HCT116 (cell line): ENCODE data around the gene TCERG1L. TPM values are rescaled to one million over a fixed set of nuclear protein-coding genes. Genes with fewer than 3 reads are reported as not detected.

ENCODE experiments used
- ATAC-seq: fragments of 200-7000 bp; cut with Tn5 transposase; 2 replicates; pipeline ENCODE4 v1.9.1; 2020; ENCODE audit warnings: mild to moderate bottlenecking, moderate library complexity
- BruUV-seq: library from RNA; stranded (reverse); fragments of 400-500 nt; replicated peaks from 2 replicates; lab custom pipeline; 2021; lab: Mats Ljungman, UMichigan
- CTCF ChIA-PET: fragments of 300-600 bp; sonication (Branson Sonifier 250); formaldehyde crosslinking; loops from one replicate; lab custom pipeline; 2021; ENCODE audit warnings: antibody characterized with exemption; lab: Charles Lee
- POLR2A ChIA-PET: fragments of 300-600, 350-600 bp; sonication (Branson Sonifier 250); formaldehyde crosslinking; loops from one replicate; lab custom pipeline; 2021; ENCODE audit warnings: antibody characterized with exemption; lab: Charles Lee
- RAD21 ChIA-PET, 2 experiments: fragments of 300-600 bp; sonication (Branson Sonifier 250); formaldehyde crosslinking; loops; one replicate each; lab custom pipeline; 2023; ENCODE audit warnings: low total read pairs in 2 of 2; ENCODE audit not compliant: uncharacterized antibody in 2 of 2, unreplicated experiment in 2 of 2, low non-redundant PET in 1 of 2; lab: Charles Lee
- DNase-seq: peaks from one replicate; pipeline ENCODE4 v3.0.0-alpha.2; 2010; ENCODE audit warnings: low read depth, low spot score
- H2AFZ ChIP-seq: fragments of 200-600 bp; shearing (Covaris generic), sonication (generic); 2 replicates; pipeline ENCODE4 v1.6.1; 2017; ENCODE audit warnings: low read depth, mixed run types, mixed read lengths, antibody characterized with exemption, low read length; ENCODE audit not compliant: poor library complexity, severe bottlenecking
- H3K27ac ChIP-seq: 2 replicates; pipeline ENCODE4 v1.5.1; 2012; ENCODE audit warnings: low read depth, low read length
- H3K27me3 ChIP-seq: fragments of 200-600 bp; sonication (generic); 2 replicates; pipeline ENCODE4 v1.6.1; 2016; ENCODE audit warnings: mixed run types, low read length, mixed read lengths; ENCODE audit not compliant: insufficient read depth
- H3K36me3 ChIP-seq, 2 experiments: fragments of 200-500 bp in 1 of 2; fragments of 200-600 bp in 1 of 2; sonication (Bioruptor generic) in 1 of 2; sonication (generic) in 1 of 2; 2 replicates each; pipeline versions ENCODE4 v1.5.1 to v1.6.1; 2014 to 2016; ENCODE audit warnings: low read length in 2 of 2, inconsistent platforms in 1 of 2, mixed read lengths in 1 of 2, mixed run types in 1 of 2; ENCODE audit not compliant: insufficient read depth in 2 of 2, control insufficient read depth in 1 of 2
- H3K4me1 ChIP-seq, 2 experiments: fragments of 200-600 bp in 1 of 2; sonication (generic) in 1 of 2; 2 replicates each; pipeline versions ENCODE4 v1.5.1 to v1.6.1; 2012 to 2017; ENCODE audit warnings: low read length in 2 of 2, inconsistent platforms in 1 of 2, mild to moderate bottlenecking in 1 of 2, mixed read lengths in 1 of 2, mixed run types in 1 of 2, moderate library complexity in 1 of 2; ENCODE audit not compliant: insufficient read depth in 2 of 2, control insufficient read depth in 1 of 2
- H3K4me2 ChIP-seq: fragments of 200-600 bp; sonication (generic); 2 replicates; pipeline ENCODE4 v1.6.1; 2017; ENCODE audit warnings: mixed run types, low read length, mixed read lengths
- H3K4me3 ChIP-seq, 2 experiments: fragments of 200-600 bp in 1 of 2; sonication (generic) in 1 of 2; replicated peaks in 1 of 2; 2 replicates each; pipeline ENCODE4 v1.5.1; 2011 to 2016; ENCODE audit warnings: low read length in 2 of 2, control low read depth in 1 of 2, low read depth in 1 of 2, mild to moderate bottlenecking in 1 of 2, mixed read lengths in 1 of 2, mixed run types in 1 of 2
- H3K79me2 ChIP-seq: fragments of 200-600 bp; sonication (generic); 2 replicates; pipeline ENCODE4 v1.6.1; 2017; ENCODE audit warnings: mild to moderate bottlenecking, mixed run types, low read length, moderate library complexity, mixed read lengths; ENCODE audit not compliant: insufficient read depth
- H3K9ac ChIP-seq: fragments of 200-600 bp; sonication (generic); 2 replicates; pipeline ENCODE4 v1.6.1; 2016; ENCODE audit warnings: low read length, mixed read lengths
- H3K9me2 ChIP-seq: fragments of 200-600 bp; sonication (generic), shearing (Covaris generic); 2 replicates; pipeline ENCODE4 v1.6.1; 2017; ENCODE audit warnings: mixed run types, mild to moderate bottlenecking, moderate library complexity; ENCODE audit not compliant: insufficient read depth
- H3K9me3 ChIP-seq, 2 experiments: fragments of 200-500 bp in 1 of 2; fragments of 200-600 bp in 1 of 2; sonication (Bioruptor generic) in 1 of 2; sonication (generic) in 1 of 2; 2 replicates each; pipeline ENCODE4 v1.6.1; 2014 to 2017; ENCODE audit warnings: low read length in 2 of 2, mixed read lengths in 2 of 2, inconsistent platforms in 1 of 2, low read depth in 1 of 2, mild to moderate bottlenecking in 1 of 2, mixed run types in 1 of 2, moderate library complexity in 1 of 2; ENCODE audit not compliant: control insufficient read depth in 1 of 2, insufficient read depth in 1 of 2
- H4K20me1 ChIP-seq: fragments of 200-600 bp; sonication (generic), shearing (Covaris generic); 2 replicates; pipeline ENCODE4 v1.6.1; 2017; ENCODE audit warnings: mixed run types, mild to moderate bottlenecking, moderate library complexity; ENCODE audit not compliant: insufficient read depth
- CBX3 ChIP-seq: IDR thresholded peaks from 2 replicates; pipeline ENCODE4 v1.6.1; 2012; ENCODE audit warnings: low read depth
- CEBPB ChIP-seq: IDR thresholded peaks from 2 replicates; pipeline ENCODE4 v1.6.1; 2012; ENCODE audit warnings: low read depth
- CTCF ChIP-seq, 3 experiments: fragments of 200-600 bp in 1 of 3; sonication (generic) in 1 of 3; IDR thresholded peaks in 2 of 3; conservative IDR thresholded peaks in 1 of 3; 2 replicates each; pipeline ENCODE4 v1.5.1; 2012 to 2017; ENCODE audit warnings: low read depth in 2 of 3, low read length in 2 of 3, antibody characterized with exemption in 1 of 3, borderline replicate concordance in 1 of 3, control low read depth in 1 of 3, mild to moderate bottlenecking in 1 of 3, mixed read lengths in 1 of 3, mixed run types in 1 of 3, moderate library complexity in 1 of 3; ENCODE audit not compliant: insufficient read depth in 1 of 3
- EGR1 ChIP-seq: IDR thresholded peaks from 2 replicates; pipeline ENCODE4 v1.6.1; 2012; ENCODE audit warnings: low read depth
- EZH2 ChIP-seq: fragments of 200-600 bp; sonication (generic); IDR thresholded peaks from 2 replicates; pipeline ENCODE4 v1.6.1; 2017; ENCODE audit warnings: antibody characterized with exemption, mixed run types
- EZH2phosphoT487 ChIP-seq: fragments of 200-600 bp; IDR thresholded peaks from 2 replicates; pipeline ENCODE4 v1.6.1; 2018; ENCODE audit warnings: antibody characterized with exemption, borderline replicate concordance
- FOSL1 ChIP-seq: IDR thresholded peaks from 2 replicates; pipeline ENCODE4 v1.6.1; 2012; ENCODE audit warnings: low read depth
- MAX ChIP-seq: IDR thresholded peaks from 2 replicates; pipeline ENCODE4 v1.6.1; 2012
- POLR2A ChIP-seq: IDR thresholded peaks from 2 replicates; pipeline ENCODE4 v1.7.0; 2011; ENCODE audit warnings: borderline replicate concordance; ENCODE audit not compliant: insufficient read depth, insufficient read length; ENCODE audit errors: extremely low read depth
- REST ChIP-seq: IDR thresholded peaks from 2 replicates; pipeline ENCODE4 v1.6.1; 2012; ENCODE audit warnings: low read depth
- SIN3A ChIP-seq: IDR thresholded peaks from 2 replicates; pipeline ENCODE4 v1.6.1; 2012; ENCODE audit warnings: low read depth
- SP1 ChIP-seq: IDR thresholded peaks from 2 replicates; pipeline ENCODE4 v1.6.1; 2012; ENCODE audit warnings: low read depth
- ZBTB33 ChIP-seq: IDR thresholded peaks from 2 replicates; pipeline ENCODE4 v1.6.1; 2011; ENCODE audit warnings: mild to moderate bottlenecking, low read length, moderate library complexity; ENCODE audit not compliant: insufficient replicate concordance; ENCODE audit errors: extremely low read depth
- ZFX ChIP-seq: fragments of 450-650 bp; IDR thresholded peaks from 2 replicates; pipeline ENCODE4 v1.6.1; 2017
- intact Hi-C: fragments of 100-400 bp; cut with micrococcal nuclease; formaldehyde crosslinking; loops from 2 replicates; pipeline ENCODE4 v1.10.0; 2022
- total RNA-seq: library from RNA; stranded (reverse); gene quantifications from one replicate; pipeline ENCODE4 v1.2.1, GENCODE V29; 2021; ENCODE audit not compliant: unreplicated experiment

The TCERG1L gene
- total RNA-seq, 1 experiment from 2014 or later: not detected

GRCh38 chr10:131315344-131315743, 3.8 kb upstream of the TCERG1L start:
- Histone ChIP-seq H3K79me2 (no peaks in the 10 kb centered on the region), H3K9ac (no peak overlapping the region), H3K9me3 (no peaks in the 10 kb centered on the region), H3K4me1 (no peaks in the 10 kb centered on the region), H3K36me3 (no peaks in the 10 kb centered on the region), H3K9me2 (no peaks in the 10 kb centered on the region), H3K4me2 (no peak overlapping the region), H3K27me3 (no peaks in the 10 kb centered on the region), H3K4me3 (no peak overlapping the region), H3K27ac (no peak overlapping the region), H4K20me1 (no peaks in the 10 kb centered on the region), H2AFZ (no peak overlapping the region)
- DNase-seq (no peak), ATAC-seq (no peak)
- intact Hi-C loops: no loop called here
- CTCF ChIA-PET: no interaction called here
- RAD21 ChIA-PET: no interaction called here
- BruUV-seq: no TSS peak
- TF ChIP-seq POLR2A (no peak), ZBTB33 (no peak), REST (no peak), SP1 (no peak), EZH2 (no peak), FOSL1 (no peak), SIN3A (no peak), ZFX (no peak), MAX (no peak), CTCF (IDR thresholded peaks at IDR 0.05 in 2 of 3, conservative IDR thresholded peaks at IDR 0.05 in 1 of 3; ENCODE audit: borderline replicate concordance in 1 of 3, insufficient read depth in 1 of 3, low read depth in 2 of 3, low read length in 2 of 3) (no peak), EZH2phosphoT487 (no peak), CBX3 (no peak), EGR1 (no peak), CEBPB (no peak)
- POLR2A ChIA-PET: no interaction called here
